HEK293 (cell line): ENCODE measurements around the gene LRFN3.

ENCODE experiments used
- CTCF ChIA-PET: fragments of 350-600 bp; formaldehyde crosslinking; extraction: SDS; loops from one replicate; lab custom pipeline; 2021; ENCODE audit warnings: antibody characterized with exemption; lab: Yijun Ruan, JAX
- POLR2A ChIA-PET: fragments of 300-600 bp; formaldehyde crosslinking; extraction: SDS; loops from one replicate; lab custom pipeline; 2020; ENCODE audit warnings: antibody characterized with exemption, inconsistent platforms; lab: Yijun Ruan, JAX
- H3K27ac ChIP-seq: fragments of 200-500 bp; sonication (Bioruptor generic); 2 replicates; pipeline ENCODE4 v1.5.1; 2014; ENCODE audit warnings: low read depth, low read length, control low read depth, inconsistent platforms; ENCODE audit errors: extremely low read depth
- H3K36me3 ChIP-seq, 2 experiments: fragments of 200-500 bp in 1 of 2; sonication (Bioruptor generic) in 1 of 2; 1 replicate in 1 of 2; 2 replicates in 1 of 2; pipeline ENCODE4 v1.5.1; 2014 to 2017; ENCODE audit warnings: inconsistent platforms in 2 of 2, low read length in 2 of 2; ENCODE audit not compliant: control insufficient read depth in 2 of 2, insufficient read depth in 1 of 2
- H3K4me1 ChIP-seq: fragments of 200-500 bp; sonication (Bioruptor generic); 2 replicates; pipeline ENCODE4 v1.5.1; 2014; ENCODE audit warnings: mild to moderate bottlenecking, low read length, inconsistent platforms; ENCODE audit not compliant: control insufficient read depth, insufficient read depth
- H3K4me3 ChIP-seq: 2 replicates; pipeline ENCODE4 v1.5.1; 2011; ENCODE audit warnings: low read depth, mild to moderate bottlenecking, control low read depth, low read length, moderate library complexity
- H3K9me3 ChIP-seq: fragments of 200-500 bp; sonication (Bioruptor generic); 2 replicates; pipeline ENCODE4 v1.5.1; 2014; ENCODE audit warnings: low read depth, low read length, inconsistent platforms; ENCODE audit not compliant: control insufficient read depth, insufficient read depth
- EGR2 ChIP-seq: fragments of 450-650 bp; formaldehyde crosslinking; IDR thresholded peaks from 2 replicates; pipeline ENCODE4 v1.5.1; 2016; ENCODE audit warnings: low read depth, missing biosample characterization, missing genetic modification characterization
- GLI2 ChIP-seq: fragments of 450-650 bp; formaldehyde crosslinking; IDR thresholded peaks from 2 replicates; pipeline ENCODE4; 2017; ENCODE audit warnings: missing biosample characterization, missing genetic modification characterization, low read depth, borderline replicate concordance
- OSR2 ChIP-seq: fragments of 450-650 bp; formaldehyde crosslinking; IDR thresholded peaks from 2 replicates; pipeline ENCODE4 v1.5.1; 2016; ENCODE audit warnings: missing biosample characterization, missing genetic modification characterization
- PRDM1 ChIP-seq: fragments of 450-650 bp; formaldehyde crosslinking; IDR thresholded peaks from 2 replicates; pipeline ENCODE4; 2016; ENCODE audit warnings: missing biosample characterization, missing genetic modification characterization
- TRIM28 ChIP-seq: IDR thresholded peaks from 2 replicates; pipeline ENCODE4 v1.6.1; 2011; ENCODE audit warnings: low read length, control low read depth, borderline replicate concordance
- YY2 ChIP-seq: fragments of 450-650 bp; formaldehyde crosslinking; IDR thresholded peaks from 2 replicates; pipeline ENCODE4 v1.5.1; 2016; ENCODE audit warnings: missing biosample characterization, missing genetic modification characterization
- ZBTB7A ChIP-seq: fragments of 450-650 bp; formaldehyde crosslinking; IDR thresholded peaks from 2 replicates; pipeline ENCODE4 v1.5.1; 2016; ENCODE audit warnings: low read depth, missing biosample characterization, missing genetic modification characterization
- ZNF121 ChIP-seq: fragments of 450-650 bp; formaldehyde crosslinking; IDR thresholded peaks from 2 replicates; pipeline ENCODE4 v1.5.1; 2016; ENCODE audit warnings: missing biosample characterization, missing genetic modification characterization
- ZNF157 ChIP-seq: fragments of 450-650 bp; formaldehyde crosslinking; IDR thresholded peaks from 2 replicates; pipeline ENCODE4 v1.5.1; 2016; ENCODE audit warnings: missing biosample characterization, missing genetic modification characterization
- ZNF211 ChIP-seq: fragments of 450-650 bp; formaldehyde crosslinking; IDR thresholded peaks from 2 replicates; pipeline ENCODE4 v1.5.1; 2016; ENCODE audit warnings: low read depth, missing biosample characterization, missing genetic modification characterization
- ZNF335 ChIP-seq: fragments of 450-650 bp; formaldehyde crosslinking; conservative IDR thresholded peaks from 2 replicates; pipeline ENCODE4 v1.5.1; 2016; ENCODE audit warnings: missing biosample characterization, missing genetic modification characterization
- ZNF391 ChIP-seq: fragments of 450-650 bp; formaldehyde crosslinking; IDR thresholded peaks from 2 replicates; pipeline ENCODE4 v1.5.1; 2016; ENCODE audit warnings: low read depth, missing biosample characterization, missing genetic modification characterization, borderline replicate concordance
- ZNF473 ChIP-seq: fragments of 450-650 bp; formaldehyde crosslinking; IDR thresholded peaks from 2 replicates; pipeline ENCODE4 v1.5.1; 2017; ENCODE audit warnings: missing biosample characterization, missing genetic modification characterization
- ZNF48 ChIP-seq: fragments of 450-650 bp; formaldehyde crosslinking; IDR thresholded peaks from 2 replicates; pipeline ENCODE4 v1.5.1; 2016; ENCODE audit warnings: missing biosample characterization, missing genetic modification characterization
- ZNF555 ChIP-seq: fragments of 450-650 bp; formaldehyde crosslinking; conservative IDR thresholded peaks from 2 replicates; pipeline ENCODE4 v1.5.1; 2017; ENCODE audit warnings: missing biosample characterization, mild to moderate bottlenecking, missing genetic modification characterization, inconsistent platforms
- ZNF670 ChIP-seq: fragments of 450-650 bp; formaldehyde crosslinking; IDR thresholded peaks from 2 replicates; pipeline ENCODE4 v1.5.1; 2016; ENCODE audit warnings: missing biosample characterization, missing genetic modification characterization, low read depth
- ZNF791 ChIP-seq: fragments of 450-650 bp; formaldehyde crosslinking; IDR thresholded peaks from 2 replicates; pipeline ENCODE4 v1.5.1; 2016; ENCODE audit warnings: missing biosample characterization, missing genetic modification characterization
- ZNF837 ChIP-seq: fragments of 450-650 bp; formaldehyde crosslinking; IDR thresholded peaks from 2 replicates; pipeline ENCODE4 v1.5.1; 2016; ENCODE audit warnings: missing biosample characterization, missing genetic modification characterization
- ZSCAN16 ChIP-seq: fragments of 450-650 bp; formaldehyde crosslinking; IDR thresholded peaks from 2 replicates; pipeline ENCODE4 v1.5.1; 2016; ENCODE audit warnings: missing biosample characterization, missing genetic modification characterization
- TF ChIP-seq, protein P1 (sequence below): fragments of 450-650 bp; formaldehyde crosslinking; IDR thresholded peaks from 2 replicates; pipeline ENCODE4 v1.5.1; 2016; ENCODE audit warnings: missing biosample characterization, missing genetic modification characterization
- TF ChIP-seq, protein P2 (sequence below): fragments of 450-650 bp; formaldehyde crosslinking; IDR thresholded peaks from 2 replicates; pipeline ENCODE4 v1.5.1; 2017; ENCODE audit warnings: missing biosample characterization, mild to moderate bottlenecking, missing genetic modification characterization, moderate library complexity
- TF ChIP-seq, protein P3 (sequence below): fragments of 450-650 bp; formaldehyde crosslinking; IDR thresholded peaks from 2 replicates; pipeline ENCODE4 v1.5.1; 2016; ENCODE audit warnings: missing biosample characterization, missing genetic modification characterization, borderline replicate concordance
- TF ChIP-seq, protein P4 (sequence below): fragments of 450-650 bp; formaldehyde crosslinking; IDR thresholded peaks from 2 replicates; pipeline ENCODE4 v1.5.1; 2016; ENCODE audit warnings: missing biosample characterization, missing genetic modification characterization

LRFN3 gene

GRCh38 chr19:35928507-35928906 lies 7.7 kb upstream of the LRFN3 start (continued):
- TF ChIP-seq EGR2 (tag by site-specific recombination) = no peak
- TF ChIP-seq ZNF391 (tag by site-specific recombination) = no peak
- TF ChIP-seq ZNF121 (tag by site-specific recombination) = no peak
- TF ChIP-seq YY2 (tag by site-specific recombination) = no peak
- TF ChIP-seq ZNF473 (tag by site-specific recombination) = no peak
- no peak for TF ChIP-seq ZNF48 (tag by site-specific recombination)
- no peak for TF ChIP-seq ZNF335 (tag by site-specific recombination)
- TF ChIP-seq ZNF211 = no peak
- TF ChIP-seq PRDM1 (tag by site-specific recombination) = no peak
- TF ChIP-seq, protein P1, sequence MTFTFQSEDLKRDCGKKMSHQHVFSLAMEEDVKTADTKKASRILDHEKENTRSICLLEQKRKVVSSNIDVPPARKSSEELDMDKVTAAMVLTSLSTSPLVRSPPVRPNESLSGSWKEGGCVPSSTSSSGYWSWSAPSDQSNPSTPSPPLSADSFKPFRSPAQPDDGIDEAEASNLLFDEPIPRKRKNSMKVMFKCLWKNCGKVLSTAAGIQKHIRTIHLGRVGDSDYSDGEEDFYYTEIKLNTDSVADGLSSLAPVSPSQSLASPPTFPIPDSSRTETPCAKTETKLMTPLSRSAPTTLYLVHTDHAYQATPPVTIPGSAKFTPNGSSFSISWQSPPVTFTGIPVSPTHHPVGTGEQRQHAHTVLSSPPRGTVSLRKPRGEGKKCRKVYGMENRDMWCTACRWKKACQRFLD (tag by site-specific recombination) = no peak

DNA sequence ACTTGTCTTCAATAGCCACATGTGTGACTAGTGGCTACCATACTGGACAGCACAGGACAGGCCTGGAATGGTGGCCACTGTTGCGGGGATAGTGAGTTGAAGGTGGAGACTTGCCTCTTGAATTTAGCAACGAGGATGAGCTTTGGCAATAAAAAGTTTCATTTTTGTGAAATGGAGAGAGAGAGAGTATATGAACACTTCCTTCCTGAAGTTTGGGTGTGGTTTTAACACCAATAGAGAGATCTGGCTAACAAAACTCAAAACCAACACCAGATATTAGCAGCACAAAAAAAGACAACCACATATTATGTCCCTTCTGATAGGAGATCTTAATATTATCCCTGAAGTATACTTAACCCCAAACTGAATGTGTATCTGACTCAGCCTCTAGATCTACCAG lies 6.3 kb upstream of the LRFN3 start:
- no peak for TF ChIP-seq ZNF157 (tag by site-specific recombination)
- no peak for TF ChIP-seq ZNF837 (tag by site-specific recombination)
- no peak for TF ChIP-seq GLI2 (tag by site-specific recombination)
- TF ChIP-seq ZSCAN16 (tag by site-specific recombination) = no peak
- TF ChIP-seq, protein P2, sequence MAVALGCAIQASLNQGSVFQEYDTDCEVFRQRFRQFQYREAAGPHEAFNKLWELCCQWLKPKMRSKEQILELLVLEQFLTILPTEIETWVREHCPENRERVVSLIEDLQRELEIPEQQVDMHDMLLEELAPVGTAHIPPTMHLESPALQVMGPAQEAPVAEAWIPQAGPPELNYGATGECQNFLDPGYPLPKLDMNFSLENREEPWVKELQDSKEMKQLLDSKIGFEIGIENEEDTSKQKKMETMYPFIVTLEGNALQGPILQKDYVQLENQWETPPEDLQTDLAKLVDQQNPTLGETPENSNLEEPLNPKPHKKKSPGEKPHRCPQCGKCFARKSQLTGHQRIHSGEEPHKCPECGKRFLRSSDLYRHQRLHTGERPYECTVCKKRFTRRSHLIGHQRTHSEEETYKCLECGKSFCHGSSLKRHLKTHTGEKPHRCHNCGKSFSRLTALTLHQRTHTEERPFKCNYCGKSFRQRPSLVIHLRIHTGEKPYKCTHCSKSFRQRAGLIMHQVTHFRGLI (tag by site-specific recombination) = no peak
- no peak for TF ChIP-seq ZBTB7A
- TF ChIP-seq ZNF670 = no peak
- no peak for TF ChIP-seq YY2 (tag by site-specific recombination)
- TF ChIP-seq OSR2 (tag by site-specific recombination) = no peak
- TF ChIP-seq, protein P3, sequence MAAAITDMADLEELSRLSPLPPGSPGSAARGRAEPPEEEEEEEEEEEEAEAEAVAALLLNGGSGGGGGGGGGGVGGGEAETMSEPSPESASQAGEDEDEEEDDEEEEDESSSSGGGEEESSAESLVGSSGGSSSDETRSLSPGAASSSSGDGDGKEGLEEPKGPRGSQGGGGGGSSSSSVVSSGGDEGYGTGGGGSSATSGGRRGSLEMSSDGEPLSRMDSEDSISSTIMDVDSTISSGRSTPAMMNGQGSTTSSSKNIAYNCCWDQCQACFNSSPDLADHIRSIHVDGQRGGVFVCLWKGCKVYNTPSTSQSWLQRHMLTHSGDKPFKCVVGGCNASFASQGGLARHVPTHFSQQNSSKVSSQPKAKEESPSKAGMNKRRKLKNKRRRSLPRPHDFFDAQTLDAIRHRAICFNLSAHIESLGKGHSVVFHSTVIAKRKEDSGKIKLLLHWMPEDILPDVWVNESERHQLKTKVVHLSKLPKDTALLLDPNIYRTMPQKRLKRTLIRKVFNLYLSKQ (tag by site-specific recombination) = no peak
- TF ChIP-seq, protein P4, sequence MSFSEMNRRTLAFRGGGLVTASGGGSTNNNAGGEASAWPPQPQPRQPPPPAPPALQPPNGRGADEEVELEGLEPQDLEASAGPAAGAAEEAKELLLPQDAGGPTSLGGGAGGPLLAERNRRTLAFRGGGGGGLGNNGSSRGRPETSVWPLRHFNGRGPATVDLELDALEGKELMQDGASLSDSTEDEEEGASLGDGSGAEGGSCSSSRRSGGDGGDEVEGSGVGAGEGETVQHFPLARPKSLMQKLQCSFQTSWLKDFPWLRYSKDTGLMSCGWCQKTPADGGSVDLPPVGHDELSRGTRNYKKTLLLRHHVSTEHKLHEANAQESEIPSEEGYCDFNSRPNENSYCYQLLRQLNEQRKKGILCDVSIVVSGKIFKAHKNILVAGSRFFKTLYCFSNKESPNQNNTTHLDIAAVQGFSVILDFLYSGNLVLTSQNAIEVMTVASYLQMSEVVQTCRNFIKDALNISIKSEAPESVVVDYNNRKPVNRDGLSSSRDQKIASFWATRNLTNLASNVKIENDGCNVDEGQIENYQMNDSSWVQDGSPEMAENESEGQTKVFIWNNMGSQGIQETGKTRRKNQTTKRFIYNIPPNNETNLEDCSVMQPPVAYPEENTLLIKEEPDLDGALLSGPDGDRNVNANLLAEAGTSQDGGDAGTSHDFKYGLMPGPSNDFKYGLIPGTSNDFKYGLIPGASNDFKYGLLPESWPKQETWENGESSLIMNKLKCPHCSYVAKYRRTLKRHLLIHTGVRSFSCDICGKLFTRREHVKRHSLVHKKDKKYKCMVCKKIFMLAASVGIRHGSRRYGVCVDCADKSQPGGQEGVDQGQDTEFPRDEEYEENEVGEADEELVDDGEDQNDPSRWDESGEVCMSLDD (tag by site-specific recombination) = no peak
- no peak for TF ChIP-seq ZNF791 (tag by site-specific recombination)
- no peak for TF ChIP-seq TRIM28
- no peak for TF ChIP-seq ZNF555 (tag by site-specific recombination)
- ChIA-PET CTCF (interaction anchor here (0.6 to 8.0 kb wide), 3 partner anchors 26 to 245 kb away, joined by 3 to 185 read pairs (median 3); no protein-coding TSS in a partner anchor), POLR2A (interaction anchor here (0.6 kb wide), 1 partner anchor 110 kb away, joined by 4 read pairs; no protein-coding TSS in a partner anchor)

More for the DNA sequence above, 6.3 kb upstream of the LRFN3 start:
- no peak overlapping the region for H3K4me3 ChIP-seq
- peaks cover 12% of the 10 kb centered on the region for H3K9me3 ChIP-seq
- H3K4me1 ChIP-seq = peaks cover 5% of the 10 kb centered on the region
- H3K36me3 ChIP-seq = peaks cover 0 to 4% of the 10 kb centered on the region in 2 experiments; a peak in 1 of 3 replicates
- no peak overlapping the region for H3K27ac ChIP-seq
